IPS-18c (cell line): Measurements from ENCODE around the gene ITGB1.
"Not testable (repeated sequence)": the region's sequence is repeated elsewhere in the genome, so short reads cannot be mapped to it uniquely, and the experiment has no call there.

Source experiments
- H3K4me3 ChIP-seq: 2 replicates; pipeline ENCODE4 v1.7.0; 2013; ENCODE audit warnings: low read depth, mild to moderate bottlenecking, low read length, moderate library complexity; ENCODE audit not compliant: insufficient read depth
- H3K9me3 ChIP-seq: one replicate; pipeline ENCODE4 v1.6.1; 2013; ENCODE audit warnings: mild to moderate bottlenecking, low read length, moderate library complexity; ENCODE audit not compliant: control insufficient read depth, insufficient read depth

The ITGB1 gene

DNA sequence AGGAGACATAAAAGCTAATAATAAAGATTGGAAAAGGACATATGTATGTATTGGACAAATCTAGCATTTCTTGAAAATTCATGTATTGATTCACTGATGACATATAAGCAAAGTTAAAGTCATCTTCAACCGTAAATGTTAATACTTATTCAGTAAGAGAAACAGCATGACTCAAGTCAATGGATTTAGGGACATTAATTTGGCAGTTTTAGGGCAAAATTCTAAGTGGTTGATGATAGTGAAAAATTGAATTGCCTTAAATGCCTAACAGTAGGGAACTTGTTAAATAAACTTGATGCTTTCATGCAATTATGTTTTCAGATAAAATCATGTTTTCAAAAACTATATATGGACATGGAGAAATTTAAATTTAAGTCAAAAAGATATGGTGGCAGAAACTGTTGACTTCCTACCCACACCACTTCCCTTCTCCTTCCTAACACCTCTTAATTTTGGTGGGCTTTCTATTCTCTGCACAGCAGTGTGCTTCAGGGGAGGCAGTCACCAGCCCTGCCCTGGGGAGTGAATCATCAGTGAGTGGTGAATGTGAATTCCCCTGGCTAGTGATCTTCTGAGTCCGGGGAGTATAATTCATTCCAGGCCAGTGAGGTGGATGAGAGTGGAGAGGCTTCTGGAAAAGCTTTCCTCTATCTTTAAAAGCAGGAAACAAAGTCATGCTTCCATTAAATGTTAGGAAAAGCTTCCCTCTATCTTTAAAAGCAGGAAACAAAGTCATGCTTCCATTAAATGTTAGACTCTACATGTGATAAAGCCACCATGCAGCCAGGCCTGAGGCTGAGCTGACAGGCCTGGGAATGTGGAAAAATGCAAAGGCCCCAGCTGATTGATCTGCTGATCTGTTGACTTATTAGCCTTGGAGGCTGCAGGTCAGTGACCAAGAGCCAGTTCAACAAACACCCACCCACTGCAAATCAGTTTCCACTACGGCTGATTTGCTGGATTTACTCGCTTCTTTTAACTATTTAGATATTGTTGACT is 25.2 kb upstream of the ITGB1 start:
- Histone ChIP-seq H3K4me3 (no peak overlapping the region), H3K9me3 (no peaks in the 10 kb centered on the region)

DNA sequence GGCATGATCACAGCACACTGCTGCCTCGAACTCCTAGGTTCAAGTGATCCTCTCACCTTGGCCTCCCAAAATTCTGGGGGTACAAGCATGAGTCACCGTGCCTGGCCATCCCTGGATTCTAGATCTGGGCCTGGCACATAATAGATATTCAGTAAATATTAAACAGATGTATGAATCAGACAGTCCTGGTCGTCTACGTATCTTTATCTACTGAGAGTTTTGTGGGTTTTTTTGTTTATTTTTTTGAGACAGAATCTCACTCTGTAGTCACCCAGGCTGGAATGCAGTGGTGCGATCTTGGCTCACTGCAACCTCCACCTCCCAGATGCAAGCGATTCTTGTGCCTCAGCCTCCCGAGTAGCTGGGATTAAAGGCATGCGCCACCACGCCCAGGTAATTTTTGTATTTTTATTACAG is 24.3 kb upstream of the ITGB1 start:
- H3K9me3 ChIP-seq, result no peaks in the 10 kb centered on the region
- no peak overlapping the region for H3K4me3 ChIP-seq

DNA sequence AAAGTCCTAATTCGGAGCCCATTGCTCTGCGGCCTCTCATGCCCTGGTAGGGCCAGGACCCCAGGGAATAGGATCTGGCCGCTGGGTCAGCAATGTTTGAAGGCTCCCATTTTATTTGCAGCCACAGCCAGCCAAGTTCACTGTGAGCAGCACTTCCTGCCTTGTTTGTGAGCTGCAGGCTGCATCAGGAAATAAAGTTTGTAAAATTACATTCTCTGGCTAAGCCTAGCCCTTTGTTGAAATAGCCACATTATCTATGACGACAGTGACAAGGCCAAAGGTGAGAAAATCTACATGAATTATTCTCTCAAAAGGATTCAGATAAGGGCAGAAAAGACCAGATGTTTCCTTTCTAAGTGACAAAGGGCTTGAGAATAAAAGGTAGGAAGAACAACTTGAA is 23.7 kb upstream of the ITGB1 start:
- H3K4me3 ChIP-seq, result no peak overlapping the region
- no peaks in the 10 kb centered on the region for H3K9me3 ChIP-seq

DNA sequence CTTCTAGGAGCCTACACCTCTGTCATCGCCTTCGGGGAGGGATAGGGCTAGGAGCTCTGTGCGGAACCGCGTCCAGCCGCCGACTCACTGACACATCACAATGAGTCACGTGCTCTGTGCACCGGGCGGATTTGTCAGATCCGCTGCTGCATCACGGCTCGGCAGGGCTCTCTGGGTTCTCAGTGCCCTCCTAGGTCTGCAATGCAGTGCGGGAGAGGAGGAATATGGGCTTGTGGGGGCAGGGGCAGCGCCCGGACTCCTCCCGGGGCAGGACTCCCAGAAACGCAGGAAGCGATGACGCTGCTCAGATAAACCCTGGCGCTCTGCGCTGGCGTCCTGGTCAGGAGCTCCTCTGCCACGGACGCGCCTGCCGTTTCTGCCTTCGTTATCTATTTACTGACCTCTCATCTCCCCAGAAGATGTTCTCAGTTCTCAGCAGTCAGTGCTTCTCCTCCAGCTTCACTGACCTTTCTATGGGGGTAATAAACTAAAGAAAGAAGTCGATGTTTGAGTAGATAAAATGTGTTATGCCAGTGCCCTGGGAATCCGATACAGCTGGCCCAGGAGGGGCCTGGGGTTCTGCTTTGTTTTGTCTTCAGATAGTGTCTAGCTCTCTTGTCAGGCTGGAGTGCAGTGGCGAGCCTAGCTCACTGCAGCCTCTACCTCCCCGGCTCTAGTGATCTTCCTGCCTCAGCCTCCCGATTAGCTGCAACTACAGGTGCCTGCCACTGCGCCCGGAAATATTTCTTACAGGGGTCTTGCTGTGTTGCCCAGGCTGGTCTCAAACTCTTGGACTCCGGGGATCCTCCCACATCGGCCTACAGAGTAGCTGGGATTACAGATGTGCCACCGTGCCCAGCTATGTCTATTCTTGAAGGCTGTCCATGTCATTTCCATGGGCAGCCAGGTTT is 22.8 kb upstream of the ITGB1 start:
- Histone ChIP-seq H3K4me3 (peak overlapping the region; percentile 60), H3K9me3 (no peaks in the 10 kb centered on the region)

DNA sequence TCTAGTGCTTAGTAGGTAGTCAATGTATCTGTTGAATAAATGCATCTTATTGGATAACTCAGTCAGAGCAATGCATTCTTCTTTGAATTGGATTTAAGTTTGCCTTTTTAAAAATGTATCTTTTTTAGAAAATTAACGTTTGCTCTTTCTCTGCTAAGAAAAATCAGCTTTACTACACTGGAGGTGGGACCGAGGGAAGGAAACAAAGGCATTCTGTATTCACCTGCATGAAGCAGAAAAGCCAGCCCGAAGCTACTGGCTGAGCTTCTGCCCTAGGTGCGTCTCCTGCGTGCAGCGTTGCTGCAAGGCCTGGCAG is 22.2 kb upstream of the ITGB1 start:
- Histone ChIP-seq H3K4me3 (peak overlapping the region; percentile 60), H3K9me3 (no peaks in the 10 kb centered on the region)

DNA sequence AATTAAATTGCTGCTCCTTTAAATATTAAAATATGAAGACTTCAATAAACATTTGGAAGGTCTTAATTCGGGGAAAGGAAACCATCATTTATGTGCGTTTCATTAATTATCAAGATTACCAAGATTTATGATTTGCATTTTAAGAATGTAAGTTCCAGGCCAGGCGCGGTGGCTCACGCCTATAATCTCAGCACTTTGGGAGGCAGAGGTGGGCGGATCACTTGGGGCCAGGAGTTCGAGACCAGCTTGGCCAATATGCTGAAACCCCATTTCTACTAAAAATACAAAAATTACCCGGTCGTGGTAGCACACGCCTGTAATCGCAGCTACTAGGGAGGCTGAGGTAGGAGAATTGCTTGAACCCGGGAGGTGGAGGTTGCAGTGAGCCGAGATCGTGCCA is 21.7 kb upstream of the ITGB1 start:
- not testable (repeated sequence) for H3K9me3 ChIP-seq, H3K4me3 ChIP-seq

DNA sequence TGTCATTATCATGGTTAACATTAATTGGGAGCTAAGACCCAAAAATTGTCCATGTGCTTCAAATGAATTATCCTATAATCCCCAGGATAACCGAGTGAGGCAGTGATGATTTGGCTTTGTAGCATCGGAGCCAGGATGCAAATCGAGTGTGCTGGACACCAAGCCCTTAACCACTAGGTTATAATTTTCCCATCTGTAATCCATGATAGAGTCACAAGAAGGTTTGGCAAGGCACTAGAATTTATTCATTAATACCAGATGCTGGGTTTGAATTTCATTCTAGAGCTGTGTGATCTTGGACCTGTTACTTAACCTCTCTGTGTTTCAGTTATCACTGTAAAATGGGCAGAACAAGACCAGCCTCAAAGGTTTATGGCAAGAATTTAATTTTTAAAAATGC is 21.0 kb upstream of the ITGB1 start:
- Histone ChIP-seq H3K9me3 (no peaks in the 10 kb centered on the region), H3K4me3 (no peak overlapping the region)

DNA sequence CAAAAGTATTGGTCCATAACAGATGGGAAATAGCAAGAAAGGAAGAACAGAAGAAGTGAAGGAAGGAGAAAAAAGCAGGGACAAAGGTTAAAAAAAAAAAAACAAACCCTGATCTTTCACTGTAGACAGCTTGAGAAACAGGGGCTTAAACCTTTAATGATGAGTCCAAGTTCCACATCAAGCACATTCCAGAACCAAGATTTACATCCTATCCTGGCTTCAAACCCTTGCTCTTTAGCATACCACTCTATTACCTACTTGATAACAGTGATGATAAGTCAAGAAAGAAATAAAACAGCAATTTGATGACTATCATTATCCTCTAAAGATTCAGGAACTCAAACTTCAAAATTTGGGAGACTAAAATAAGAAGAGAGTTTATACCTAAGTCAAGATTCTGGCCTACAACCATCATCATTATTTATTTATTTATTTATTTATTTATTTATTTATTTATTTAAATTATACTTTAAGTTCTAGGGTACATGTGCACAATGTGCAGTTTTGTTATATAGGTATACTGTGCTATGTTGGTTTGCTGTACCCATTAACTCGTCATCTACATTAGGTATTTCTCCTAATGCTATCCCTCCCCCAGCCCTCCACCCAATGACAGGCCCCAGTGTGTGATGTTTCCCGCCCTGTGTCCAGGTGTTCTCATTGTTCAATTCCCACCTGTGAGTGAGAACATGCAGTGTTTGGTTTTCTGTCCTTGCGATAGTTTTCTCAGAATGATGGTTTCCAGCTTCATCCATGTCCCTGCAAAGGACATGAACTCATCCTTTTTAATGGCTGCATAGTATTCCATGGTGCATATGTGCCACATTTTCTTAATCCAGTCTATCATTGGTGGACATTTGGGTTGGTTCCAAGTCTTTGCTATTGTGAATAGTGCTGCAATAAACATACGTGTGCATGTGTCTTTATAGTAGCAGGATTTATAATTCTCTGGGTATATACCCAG is 20.1 kb upstream of the ITGB1 start:
- not testable (repeated sequence) for H3K4me3 ChIP-seq, H3K9me3 ChIP-seq

DNA sequence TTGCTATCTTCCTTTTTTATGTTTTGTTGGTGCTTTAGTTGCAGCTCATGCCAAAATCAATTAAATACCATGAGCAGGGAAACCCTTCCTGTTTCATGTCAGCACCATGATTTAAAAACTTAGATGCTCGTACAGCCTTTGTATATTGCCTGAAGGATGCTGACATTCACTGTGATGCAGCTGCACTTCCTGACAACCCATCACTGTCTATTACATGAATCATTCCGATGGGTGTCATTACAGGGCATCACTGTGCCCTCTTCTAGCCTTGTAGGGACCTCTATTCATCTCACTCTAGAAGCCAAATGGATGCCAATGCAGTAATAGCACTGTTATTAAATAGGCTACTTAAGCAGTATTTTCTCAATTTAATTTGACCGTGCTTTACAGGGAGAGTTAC is 18.3 kb upstream of the ITGB1 start:
- Histone ChIP-seq H3K9me3 (no peaks in the 10 kb centered on the region), H3K4me3 (no peak overlapping the region)

DNA sequence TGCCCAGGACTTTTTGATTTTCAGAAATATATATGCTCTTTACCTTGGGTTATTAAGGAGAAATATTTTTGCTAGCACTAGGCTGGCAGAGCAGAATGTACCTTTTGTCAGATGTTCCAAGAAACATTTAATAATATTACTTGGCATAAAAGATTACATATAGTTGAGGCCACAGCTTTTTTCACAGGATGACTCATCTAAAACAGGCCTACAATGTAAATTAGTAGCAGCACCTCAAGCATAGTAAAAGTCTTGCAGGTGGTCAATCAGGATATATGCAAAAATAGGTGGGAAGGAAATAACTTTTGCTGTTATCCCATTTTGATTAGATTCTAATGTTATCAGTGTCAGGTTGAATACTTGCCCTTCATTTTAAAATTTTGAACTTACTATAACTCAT is 14.9 kb upstream of the ITGB1 start:
- Histone ChIP-seq H3K9me3 (no peaks in the 10 kb centered on the region), H3K4me3 (no peak overlapping the region)

DNA sequence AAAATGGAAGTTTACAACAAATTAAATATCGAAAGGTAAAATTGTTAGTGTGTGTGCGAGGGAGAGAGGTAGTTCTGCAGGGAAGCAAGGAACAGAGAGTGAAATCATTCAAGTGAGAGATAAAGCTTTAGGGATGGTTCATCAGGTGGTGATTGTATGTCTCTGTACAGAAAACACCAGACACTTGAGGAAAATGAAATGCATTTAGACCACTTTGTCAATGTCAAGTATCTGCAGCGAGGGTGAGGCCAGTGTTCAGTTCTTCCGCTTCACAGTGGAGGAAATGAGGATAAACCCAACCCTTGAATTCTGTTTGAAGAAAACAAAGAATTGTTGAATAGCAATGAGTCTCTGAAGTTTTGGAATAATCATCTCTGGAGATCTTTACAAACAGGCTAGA is 14.4 kb upstream of the ITGB1 start:
- H3K9me3 ChIP-seq, result no peaks in the 10 kb centered on the region
- H3K4me3 ChIP-seq, result no peak overlapping the region

DNA sequence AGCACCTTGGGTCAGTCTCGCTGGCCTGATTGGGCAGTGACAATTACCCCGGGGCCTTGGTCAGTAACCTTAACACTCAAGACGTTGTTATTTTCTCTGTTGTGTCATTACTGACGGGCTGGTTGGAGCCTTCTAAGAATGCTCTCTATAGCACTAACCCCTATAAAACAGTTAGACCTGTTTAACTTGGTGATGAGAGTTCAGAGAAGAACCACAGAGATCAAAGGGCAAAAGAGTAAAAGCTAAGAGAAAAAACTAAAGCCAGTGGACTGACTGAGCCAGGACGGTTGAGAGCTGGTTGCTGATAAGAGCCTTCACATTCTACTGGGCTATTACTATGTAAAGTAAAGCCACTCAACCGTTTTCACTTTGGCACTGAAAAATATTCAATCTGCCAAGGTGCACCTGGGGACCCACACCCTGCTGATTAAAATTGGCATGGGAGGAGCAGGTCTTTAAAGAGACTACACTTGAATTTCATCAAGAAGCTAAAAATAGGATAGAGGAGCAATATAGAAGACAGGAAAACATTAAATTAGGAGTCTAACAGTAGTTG is 13.6 kb upstream of the ITGB1 start:
- Histone ChIP-seq H3K9me3 (no peaks in the 10 kb centered on the region), H3K4me3 (no peak overlapping the region)

DNA sequence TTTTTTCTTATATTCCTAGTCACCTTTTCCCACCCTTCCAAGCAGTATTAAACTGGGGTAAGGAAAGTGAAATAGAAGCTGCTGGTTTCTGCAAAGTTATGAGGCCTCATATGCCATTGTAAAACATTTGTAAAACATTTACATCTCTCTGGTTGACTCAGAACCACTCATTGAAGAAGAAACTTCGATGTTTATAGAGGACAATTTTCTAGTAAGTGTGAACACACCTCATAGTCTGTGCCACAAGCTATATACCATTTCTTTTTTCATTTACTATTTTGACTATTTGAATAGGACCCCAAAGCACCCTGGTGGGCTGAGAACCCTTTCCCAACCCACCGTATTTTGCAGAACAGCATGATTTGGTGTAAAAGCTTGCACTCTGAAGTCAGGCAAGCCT is 12.9 kb upstream of the ITGB1 start:
- Histone ChIP-seq H3K4me3 (no peak overlapping the region), H3K9me3 (no peaks in the 10 kb centered on the region)

DNA sequence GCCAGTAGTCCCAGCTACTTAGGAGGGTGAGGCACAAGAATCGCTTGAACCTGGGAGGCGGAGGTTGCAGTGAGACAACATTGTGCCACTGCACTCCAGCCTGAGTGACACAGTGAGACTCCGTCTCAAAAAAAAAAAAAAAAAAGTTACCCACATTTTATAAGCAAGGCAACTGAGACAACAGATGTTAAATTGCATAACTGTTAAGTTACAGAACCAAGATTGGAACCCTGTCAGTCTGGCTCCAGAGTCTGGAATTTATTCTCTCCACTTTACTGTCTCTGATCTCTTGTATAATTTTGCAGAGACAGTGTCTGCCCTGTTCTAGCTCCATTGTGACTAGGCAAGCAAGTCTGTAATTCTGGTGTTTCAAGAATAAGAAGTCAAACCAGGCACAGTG is 6.2 kb upstream of the ITGB1 start:
- Histone ChIP-seq H3K4me3 (no peak overlapping the region), H3K9me3 (no peaks in the 10 kb centered on the region)

DNA sequence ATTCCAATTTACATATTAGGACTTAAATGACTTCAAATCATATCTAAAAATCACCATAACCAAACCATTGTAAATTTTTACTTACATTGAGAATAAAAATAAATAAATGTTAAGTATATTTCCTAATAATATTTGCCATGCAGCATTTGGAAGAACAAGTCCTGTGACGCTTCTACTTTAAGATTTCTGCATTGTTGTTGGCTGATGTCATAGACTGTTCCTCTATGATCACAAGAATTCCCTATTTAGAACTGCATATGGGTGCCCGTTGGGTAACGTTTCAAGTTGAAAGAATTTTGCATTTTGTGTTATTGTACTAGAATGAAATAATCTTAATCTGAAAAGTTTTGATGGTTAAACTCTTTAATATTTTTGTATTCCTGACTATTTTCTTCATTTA is 5.1 kb upstream of the ITGB1 start:
- Histone ChIP-seq H3K9me3 (no peaks in the 10 kb centered on the region), H3K4me3 (no peak overlapping the region)

DNA sequence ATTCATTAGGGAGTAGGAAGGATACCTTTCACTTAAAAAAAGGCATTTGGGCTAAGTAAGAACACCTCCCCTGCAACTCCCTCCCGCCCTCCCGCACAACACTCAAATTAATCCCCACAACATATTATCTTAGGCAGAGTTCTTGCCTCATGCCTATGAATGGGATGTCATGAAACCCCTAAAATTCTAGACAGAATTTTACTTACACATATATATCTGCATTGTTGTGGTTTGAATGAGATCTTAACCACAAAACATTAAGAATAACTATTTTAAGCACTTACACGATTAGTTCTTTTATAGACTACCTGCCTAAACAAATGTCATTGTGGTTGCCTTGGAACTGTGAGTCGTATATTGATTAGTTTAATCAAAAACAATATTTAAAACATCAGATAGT is 4.5 kb upstream of the ITGB1 start:
- peak overlapping the region; percentile 16; the same call in 1 of the 2 replicates for H3K4me3 ChIP-seq
- no peaks in the 10 kb centered on the region for H3K9me3 ChIP-seq

DNA sequence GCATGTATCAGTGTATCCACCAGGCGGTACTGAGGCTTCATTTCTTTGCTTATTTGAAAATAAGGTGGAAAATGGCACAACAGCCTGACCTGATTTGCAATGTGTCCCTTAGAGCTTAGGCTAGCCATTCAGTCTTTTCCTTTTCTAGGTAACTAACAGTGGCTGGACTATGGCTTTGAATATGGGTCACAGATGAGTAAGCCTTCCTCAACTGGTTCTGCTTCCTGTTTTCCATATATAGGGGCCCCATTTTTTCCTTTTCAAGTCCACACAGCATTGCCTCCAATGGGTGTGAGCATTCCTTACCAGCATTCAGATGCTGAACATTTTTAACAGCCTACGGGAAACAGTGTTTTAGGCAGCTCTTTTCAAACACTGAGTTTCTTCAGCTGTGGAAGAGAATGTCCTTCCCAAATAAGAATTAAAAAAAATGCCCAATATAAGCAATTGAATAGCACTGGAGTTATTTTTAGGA is 3.9 kb upstream of the ITGB1 start:
- Histone ChIP-seq H3K4me3 (peak overlapping the region; percentile 16; the same call in 1 of the 2 replicates), H3K9me3 (no peaks in the 10 kb centered on the region)
